Measurements from ENCODE around the gene ZBTB22.

Gene ZBTB22

DNA sequence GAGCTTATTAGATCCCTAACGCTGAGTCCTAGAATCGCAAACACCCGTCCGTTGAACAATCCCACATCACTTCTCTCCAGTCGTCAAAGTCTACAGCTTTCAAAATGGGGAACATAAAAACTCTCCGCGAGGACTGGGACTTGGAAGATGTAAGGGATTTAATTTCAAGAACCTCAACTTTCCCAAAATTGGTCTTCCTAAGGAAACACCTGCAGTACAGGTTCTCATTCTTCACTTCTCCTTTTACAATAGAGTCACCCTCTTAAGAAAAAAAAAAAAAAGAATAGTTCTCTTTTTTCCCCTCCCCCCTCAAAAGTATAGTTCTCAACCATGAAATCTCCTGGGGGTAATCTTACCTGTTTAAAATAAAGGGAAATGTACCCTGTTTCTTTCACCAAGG, 6.6 kb upstream of the ZBTB22 start:
- peaks cover 47 to 50% of the 10 kb centered on the region in 2 experiments for H3K4me1 ChIP-seq (ENCODE audit: control insufficient read depth in 1 of 2, insufficient read depth in 1 of 2, low read depth in 1 of 2, low read length in 1 of 2)
- no peaks in the 10 kb centered on the region for H3K9me3 ChIP-seq
- no peaks in the 10 kb centered on the region for H3K27me3 ChIP-seq
- peaks cover 21% of the 10 kb centered on the region for H3K36me3 ChIP-seq
- H3K4me3 ChIP-seq (ENCODE audit: low read depth in 1 of 2, low read length in 1 of 2) = peak overlapping the region; percentile 80 to 86
- TF ChIP-seq, protein P1, sequence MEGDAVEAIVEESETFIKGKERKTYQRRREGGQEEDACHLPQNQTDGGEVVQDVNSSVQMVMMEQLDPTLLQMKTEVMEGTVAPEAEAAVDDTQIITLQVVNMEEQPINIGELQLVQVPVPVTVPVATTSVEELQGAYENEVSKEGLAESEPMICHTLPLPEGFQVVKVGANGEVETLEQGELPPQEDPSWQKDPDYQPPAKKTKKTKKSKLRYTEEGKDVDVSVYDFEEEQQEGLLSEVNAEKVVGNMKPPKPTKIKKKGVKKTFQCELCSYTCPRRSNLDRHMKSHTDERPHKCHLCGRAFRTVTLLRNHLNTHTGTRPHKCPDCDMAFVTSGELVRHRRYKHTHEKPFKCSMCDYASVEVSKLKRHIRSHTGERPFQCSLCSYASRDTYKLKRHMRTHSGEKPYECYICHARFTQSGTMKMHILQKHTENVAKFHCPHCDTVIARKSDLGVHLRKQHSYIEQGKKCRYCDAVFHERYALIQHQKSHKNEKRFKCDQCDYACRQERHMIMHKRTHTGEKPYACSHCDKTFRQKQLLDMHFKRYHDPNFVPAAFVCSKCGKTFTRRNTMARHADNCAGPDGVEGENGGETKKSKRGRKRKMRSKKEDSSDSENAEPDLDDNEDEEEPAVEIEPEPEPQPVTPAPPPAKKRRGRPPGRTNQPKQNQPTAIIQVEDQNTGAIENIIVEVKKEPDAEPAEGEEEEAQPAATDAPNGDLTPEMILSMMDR (IDR thresholded peaks at IDR 0.05) = no peak
- peak overlapping the region; percentile 90 for H3K27ac ChIP-seq

DNA sequence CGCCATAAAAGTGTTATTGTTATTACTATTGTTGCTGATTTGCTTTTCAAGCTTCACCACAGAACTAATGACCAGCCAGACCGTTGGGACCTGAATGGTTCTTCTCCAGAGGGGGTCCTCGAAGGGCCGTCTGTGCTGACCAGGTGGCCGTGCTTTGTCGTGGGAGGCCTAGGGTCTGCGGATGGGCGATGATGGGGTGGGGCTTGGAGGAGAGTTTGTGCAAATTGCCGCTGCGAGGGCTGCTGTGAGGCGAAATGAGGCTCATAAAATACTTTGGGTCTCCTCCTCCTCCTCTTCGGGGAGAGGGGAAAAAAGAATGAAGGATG, 6.0 kb upstream of the ZBTB22 start:
- TF ChIP-seq, protein P1 (IDR thresholded peaks at IDR 0.05) = no peak
- peak overlapping the region; percentile 80 to 86 for H3K4me3 ChIP-seq (ENCODE audit: low read depth in 1 of 2, low read length in 1 of 2)
- peak overlapping the region; percentile 90 for H3K27ac ChIP-seq
- peaks cover 26% of the 10 kb centered on the region for H3K36me3 ChIP-seq
- no peaks in the 10 kb centered on the region for H3K9me3 ChIP-seq
- H3K4me1 ChIP-seq (ENCODE audit: control insufficient read depth in 1 of 2, insufficient read depth in 1 of 2, low read depth in 1 of 2, low read length in 1 of 2) = peaks cover 53 to 56% of the 10 kb centered on the region in 2 experiments
- no peaks in the 10 kb centered on the region for H3K27me3 ChIP-seq

DNA sequence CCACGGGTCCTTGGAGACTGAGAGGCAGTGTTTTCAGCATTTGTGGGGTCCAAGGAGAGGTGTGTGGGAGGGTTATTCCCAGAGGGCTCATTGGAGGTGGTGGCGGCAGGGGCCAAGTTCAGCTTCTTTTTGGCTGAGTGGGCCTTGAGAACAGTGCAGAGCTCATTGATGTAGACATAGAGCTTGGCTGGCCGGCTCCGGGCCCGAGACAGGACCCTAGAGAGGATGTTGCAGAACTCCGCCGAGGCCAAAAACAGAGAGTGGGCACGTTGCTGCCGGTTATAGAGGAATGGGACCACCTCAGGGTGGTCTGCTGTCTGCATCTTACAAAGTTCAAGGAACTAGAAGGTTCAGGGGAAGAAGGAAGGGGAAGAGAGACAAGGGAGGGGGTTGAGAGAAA, 3.7 kb upstream of the ZBTB22 start:
- Histone ChIP-seq H3K4me1 (ENCODE audit: control insufficient read depth in 1 of 2, insufficient read depth in 1 of 2, low read depth in 1 of 2, low read length in 1 of 2) (peaks cover 72% of the 10 kb centered on the region in 2 experiments), H3K27ac (peak overlapping the region; percentile 90), H3K9me3 (no peaks in the 10 kb centered on the region), H3K4me3 (ENCODE audit: low read depth in 1 of 2, low read length in 1 of 2) (peak overlapping the region; percentile 80 to 86), H3K27me3 (no peaks in the 10 kb centered on the region), H3K36me3 (peaks cover 32% of the 10 kb centered on the region)
- TF ChIP-seq, protein P1 (IDR thresholded peaks at IDR 0.05) = no peak

DNA sequence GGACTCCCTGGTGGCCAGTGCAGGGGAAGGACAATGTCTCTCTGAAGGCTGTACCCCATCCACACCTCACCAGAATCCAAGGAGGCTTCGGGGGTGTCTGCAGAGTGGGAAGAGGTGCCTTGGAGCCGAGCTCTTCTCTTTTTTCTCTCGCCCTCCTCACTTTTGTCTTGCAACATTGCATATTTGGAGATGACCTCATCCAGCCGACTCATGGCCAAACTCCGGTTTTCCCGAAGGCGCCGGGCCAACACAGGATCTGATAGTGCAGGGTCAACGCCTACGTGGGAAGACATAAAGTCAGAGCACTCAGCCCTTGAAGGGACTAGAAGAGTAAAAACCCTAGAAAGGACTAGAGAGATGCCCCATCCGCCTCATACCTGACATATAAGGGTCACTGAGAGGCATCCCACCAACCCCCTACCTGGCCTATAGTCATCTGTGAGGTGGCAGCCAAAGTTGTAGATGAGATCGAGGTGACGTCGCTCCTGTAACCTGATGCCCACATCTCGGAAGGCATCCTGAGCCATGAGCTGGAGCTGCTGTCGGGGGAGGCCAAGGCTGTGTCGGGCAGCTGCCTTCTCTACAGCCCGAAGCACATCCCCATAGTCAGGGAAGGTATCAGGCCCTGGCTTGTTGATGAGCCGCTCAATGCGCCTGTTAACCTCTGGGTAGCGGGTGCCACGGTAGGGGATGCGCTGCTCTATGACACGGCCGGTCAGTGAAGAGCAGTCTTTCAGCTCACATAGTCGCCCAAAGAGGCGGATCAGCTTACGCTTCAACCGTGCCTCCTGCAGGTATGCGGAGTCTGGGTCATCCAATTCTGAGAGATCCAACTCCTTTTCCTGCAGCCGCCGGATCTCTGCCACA, 3.0 kb upstream of the ZBTB22 start:
- Histone ChIP-seq H3K4me1 (ENCODE audit: control insufficient read depth in 1 of 2, insufficient read depth in 1 of 2, low read depth in 1 of 2, low read length in 1 of 2) (peaks cover 79% of the 10 kb centered on the region in 2 experiments), H3K27ac (peak overlapping the region; percentile 90), H3K4me3 (ENCODE audit: low read depth in 1 of 2, low read length in 1 of 2) (no peak overlapping the region), H3K36me3 (peaks cover 32% of the 10 kb centered on the region), H3K27me3 (no peaks in the 10 kb centered on the region), H3K9me3 (no peaks in the 10 kb centered on the region)
- TF ChIP-seq, protein P1 (IDR thresholded peaks at IDR 0.05) = no peak

DNA sequence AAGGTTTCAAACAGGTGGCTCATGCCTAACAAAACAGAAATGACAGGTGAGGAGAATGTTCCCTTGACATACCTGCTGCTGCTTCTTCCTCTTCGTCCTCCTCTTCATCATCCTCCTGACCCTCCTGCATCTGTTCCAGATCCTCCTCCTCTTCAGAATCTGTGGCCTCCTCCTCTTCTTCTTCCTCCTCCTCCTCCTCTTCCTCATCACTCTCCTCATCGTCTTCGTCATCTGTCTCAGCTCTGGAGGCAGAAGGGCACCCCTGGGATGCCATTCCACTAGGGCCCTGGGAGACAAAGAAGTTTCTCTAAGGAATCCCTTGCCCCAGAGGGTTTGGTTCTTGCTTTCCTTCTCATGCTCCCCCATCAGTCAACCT, 2.4 kb upstream of the ZBTB22 start:
- H3K27me3 ChIP-seq = no peaks in the 10 kb centered on the region
- H3K4me3 ChIP-seq (ENCODE audit: low read depth in 1 of 2, low read length in 1 of 2) = no peak overlapping the region
- no peaks in the 10 kb centered on the region for H3K9me3 ChIP-seq
- peaks cover 85% of the 10 kb centered on the region in 2 experiments for H3K4me1 ChIP-seq (ENCODE audit: control insufficient read depth in 1 of 2, insufficient read depth in 1 of 2, low read depth in 1 of 2, low read length in 1 of 2)
- no peak overlapping the region for H3K27ac ChIP-seq
- H3K36me3 ChIP-seq = peaks cover 32% of the 10 kb centered on the region
- TF ChIP-seq, protein P1 (IDR thresholded peaks at IDR 0.05) = no peak
